Esophagus squamous epithelium (tissue), 5 donors: Measurements from ENCODE around the gene GSTM3. TPM values are rescaled to one million over a fixed set of nuclear protein-coding genes. Genes with fewer than 3 reads are reported as not detected.
A peak's percentile ranks its signal among the peaks of the same experiment; 100 is the strongest.

Source experiments
- DNase-seq: peaks from one replicate; lab custom pipeline; 2025; lab: John Stamatoyannopoulos, UW
- H3K27ac ChIP-seq, 4 donors: fragments of 200-600 bp; sonication (generic); one replicate each; pipeline ENCODE4 v1.5.1; 2016 to 2019; ENCODE audit warnings: mild to moderate bottlenecking in 1 of 4
- H3K27me3 ChIP-seq, 4 donors: fragments of 200-600 bp; sonication (generic); 1 replicate in 3 of 4; 2 replicates in 1 of 4; pipeline versions ENCODE4 v1.5.1 to v1.6.0; 2017 to 2021; ENCODE audit warnings: antibody characterized with exemption in 1 of 4
- H3K36me3 ChIP-seq, 3 donors: fragments of 200-600 bp; sonication (generic); one replicate each; pipeline ENCODE4 v1.5.1; 2016 to 2019
- H3K4me1 ChIP-seq, 3 donors: fragments of 200-600 bp; sonication (generic); one replicate each; pipeline ENCODE4 v1.5.1; 2017 to 2019
- H3K4me3 ChIP-seq, 4 donors: fragments of 200-600 bp; sonication (generic); 1 replicate in 3 of 4; 2 replicates in 1 of 4; pipeline ENCODE4 v1.5.1; 2016 to 2019; ENCODE audit warnings: mild to moderate bottlenecking in 2 of 4, moderate library complexity in 1 of 4
- H3K9me3 ChIP-seq, 3 donors: fragments of 200-600 bp; sonication (generic); one replicate each; pipeline ENCODE4 v1.5.1; 2016 to 2019
- CTCF ChIP-seq, 6 experiments: fragments of 450-650 bp in 4 of 6; fragments of 200-600 bp in 2 of 6; sonication (generic) in 2 of 6; IDR thresholded peaks; one replicate each; pipeline ENCODE4 v1.5.1; 2016 to 2019; ENCODE audit warnings: antibody characterized with exemption in 6 of 6, mild to moderate bottlenecking in 4 of 6, moderate library complexity in 4 of 6
- POLR2A ChIP-seq, 4 donors: fragments of 450-650 bp; IDR thresholded peaks; one replicate each; pipeline ENCODE4 v1.6.1; 2017; ENCODE audit warnings: antibody characterized with exemption in 4 of 4, mild to moderate bottlenecking in 4 of 4, moderate library complexity in 3 of 4
- whole genome bisulfite sequencing, 2 donors: methylation state at CpG; one replicate each; pipeline ENCODE4 v1.1.5; 2018; 5-methylcytosine and 5-hydroxymethylcytosine counted together
- intact Hi-C: fragments of 100-400 bp; cut with DNase I; formaldehyde crosslinking; loops from one replicate; pipeline ENCODE4 v1.15.0; 2022
- total RNA-seq, 4 donors: library from RNA; depleted of rRNA; stranded (reverse); fragments of >200 nt; gene quantifications; one replicate each; pipeline ENCODE4 v1.1.0, GENCODE V29; 2016
- donor health status: DM: yes; HTN: yes; CAD: no.

The GSTM3 gene
- total RNA-seq, 4 donors from 2014 or later: 86.2 to 273 (median 150) TPM

DNA sequence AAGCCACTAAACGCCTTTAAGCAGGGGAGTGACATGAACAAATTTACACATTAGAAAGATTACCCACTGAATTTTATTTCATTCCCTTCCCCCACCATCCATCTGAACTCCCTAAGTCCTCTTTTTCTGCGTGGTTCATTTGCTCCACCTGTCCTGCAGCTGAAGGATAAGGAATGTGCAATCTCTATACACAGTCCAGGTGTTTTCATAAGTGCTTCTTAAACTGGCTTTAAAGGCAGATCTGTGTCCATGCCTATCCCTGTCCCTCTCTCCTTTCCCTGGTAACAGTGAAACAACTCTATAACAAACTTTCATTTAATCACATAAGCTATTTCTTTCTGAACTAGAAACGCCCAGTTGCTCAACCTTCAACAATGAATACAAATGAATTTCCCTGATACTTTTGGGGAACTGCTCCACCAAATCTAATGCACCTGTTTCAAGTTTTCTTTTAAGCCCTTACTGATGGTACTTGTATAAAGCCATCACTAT is 8.4 kb downstream of the GSTM3 start:
- peaks cover 0 to 12% (median 0%) of the 10 kb centered on the region in 3 donors for H3K36me3 ChIP-seq
- 43 to 44% methylated on average over 3 of the region's 3 CpGs for WGBS, 2 donors
- peaks cover 0 to 15% (median 0%) of the 10 kb centered on the region in 3 donors for H3K4me1 ChIP-seq
- H3K9me3 ChIP-seq: no peaks in the 10 kb centered on the region
- no peak for DNase-seq
- TF ChIP-seq CTCF (IDR thresholded peaks at IDR 0.05): no peak
- TF ChIP-seq POLR2A (IDR thresholded peaks at IDR 0.05): no peak
- peak overlapping the region in 2 of 4 donors; percentile 7 to 19 for H3K27ac ChIP-seq
- no peaks in the 10 kb centered on the region for H3K27me3 ChIP-seq
- H3K4me3 ChIP-seq: no peak overlapping the region
- intact Hi-C loops: no loop called here

DNA sequence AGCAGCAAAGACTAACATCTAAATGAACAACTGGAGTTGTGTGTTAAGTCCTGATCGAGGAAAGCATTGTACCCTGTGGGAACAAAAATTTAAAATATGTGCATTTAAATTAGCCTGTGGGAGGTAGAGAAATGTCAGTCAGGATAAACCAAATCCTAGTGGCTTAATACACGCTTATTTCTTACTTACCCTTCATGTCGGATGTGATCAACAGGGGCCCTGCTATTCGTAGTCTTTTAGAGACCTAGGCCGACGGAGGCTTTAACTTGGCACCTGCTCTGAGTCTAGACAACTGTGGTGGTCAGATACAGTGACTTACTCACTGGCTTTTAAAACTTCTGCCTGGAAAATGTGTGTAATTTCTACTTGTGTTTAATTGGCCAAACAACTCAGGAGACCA is 10.2 kb downstream of the GSTM3 start:
- Histone ChIP-seq H3K4me1 (peaks cover 0 to 15% (median 0%) of the 10 kb centered on the region in 3 donors), H3K4me3 (no peak overlapping the region), H3K27ac (no peak overlapping the region), H3K9me3 (no peaks in the 10 kb centered on the region), H3K36me3 (no peaks in the 10 kb centered on the region), H3K27me3 (no peaks in the 10 kb centered on the region)
- 69 to 86% methylated on average over 6 of the region's 6 CpGs for WGBS, 2 donors
- intact Hi-C loops: no loop called here
- TF ChIP-seq CTCF (IDR thresholded peaks at IDR 0.05) (no peak), POLR2A (IDR thresholded peaks at IDR 0.05) (no peak)
- no peak for DNase-seq

GRCh38 chr1:109728870-109729269 is 12.0 kb downstream of the GSTM3 start:
- no peak for DNase-seq
- no peaks in the 10 kb centered on the region for H3K27me3 ChIP-seq
- no peaks in the 10 kb centered on the region for H3K36me3 ChIP-seq
- intact Hi-C loops: no loop called here
- H3K4me3 ChIP-seq: no peak overlapping the region
- TF ChIP-seq CTCF (IDR thresholded peaks at IDR 0.05) (no peak), POLR2A (IDR thresholded peaks at IDR 0.05) (no peak)
- no peak overlapping the region for H3K27ac ChIP-seq
- 63 to 75% methylated on average over 5 to 7 of the region's 7 CpGs for WGBS, 2 donors
- H3K4me1 ChIP-seq: peaks cover 0 to 15% (median 0%) of the 10 kb centered on the region in 3 donors
- no peaks in the 10 kb centered on the region for H3K9me3 ChIP-seq

DNA sequence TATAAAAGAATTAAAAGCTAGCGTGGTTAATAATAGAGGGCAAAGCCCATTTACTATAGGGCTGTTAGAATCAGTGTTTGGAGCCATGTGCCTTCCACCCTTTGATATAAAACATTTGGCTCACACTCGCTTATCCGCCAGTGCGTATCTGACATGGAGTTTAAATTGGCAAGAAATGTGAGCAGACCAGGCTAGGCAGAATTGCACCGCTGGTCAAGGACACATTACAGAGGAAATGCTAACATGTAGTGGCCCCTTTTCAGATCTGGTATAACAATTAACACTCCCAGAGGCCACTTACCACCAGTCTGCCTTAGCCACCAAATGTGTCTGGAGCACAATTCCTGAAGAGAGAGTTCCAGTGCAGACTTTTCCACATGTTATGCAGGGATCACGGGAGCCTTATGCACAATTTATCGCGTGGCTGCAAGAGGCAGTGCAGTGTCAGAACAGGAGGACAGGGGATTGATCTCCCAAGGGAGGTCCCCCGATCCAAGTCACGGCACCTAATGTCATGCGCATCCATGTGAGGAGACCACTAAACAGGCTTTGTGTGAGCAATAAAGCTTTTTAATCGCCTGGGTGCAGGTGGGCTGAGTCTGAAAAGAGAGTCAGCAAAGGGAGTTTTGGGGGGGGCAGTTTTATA is 14.0 kb downstream of the GSTM3 start:
- H3K36me3 ChIP-seq: no peaks in the 10 kb centered on the region
- H3K4me1 ChIP-seq: peaks cover 0 to 3% (median 0%) of the 10 kb centered on the region in 3 donors
- no peak overlapping the region for H3K4me3 ChIP-seq
- H3K27me3 ChIP-seq: no peaks in the 10 kb centered on the region
- intact Hi-C loops: no loop called here
- 91 to 94% methylated on average over 12 of the region's 12 CpGs for WGBS, 2 donors
- DNase-seq: no peak
- H3K9me3 ChIP-seq: no peaks in the 10 kb centered on the region
- no peak overlapping the region for H3K27ac ChIP-seq
- no peak for TF ChIP-seq CTCF (IDR thresholded peaks at IDR 0.05)
- no peak for TF ChIP-seq POLR2A (IDR thresholded peaks at IDR 0.05)

DNA sequence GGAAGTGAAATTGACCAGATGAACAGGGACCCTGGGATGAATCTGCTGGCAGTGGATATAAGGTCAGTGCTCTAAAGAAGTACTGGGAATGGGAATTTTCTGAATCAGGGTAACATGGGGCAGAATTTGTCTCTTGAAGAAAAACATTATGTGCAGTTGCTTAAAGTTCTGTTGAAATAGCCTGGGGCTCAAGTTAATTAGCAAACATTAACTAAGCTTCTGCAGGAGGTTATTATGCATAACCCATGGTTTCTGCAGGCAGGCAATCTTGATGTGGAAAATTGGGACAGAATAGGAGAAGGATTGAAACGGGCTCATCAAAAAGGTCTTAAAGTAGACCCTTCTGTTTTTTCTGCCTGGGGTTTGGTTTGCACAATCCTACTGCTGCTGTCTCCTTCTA is 14.8 kb downstream of the GSTM3 start:
- Histone ChIP-seq H3K4me3 (no peak overlapping the region), H3K9me3 (no peaks in the 10 kb centered on the region), H3K4me1 (no peaks in the 10 kb centered on the region), H3K36me3 (no peaks in the 10 kb centered on the region), H3K27me3 (no peaks in the 10 kb centered on the region), H3K27ac (no peak overlapping the region)
- intact Hi-C loops: no loop called here
- DNase-seq: no peak
- WGBS, 2 donors: 56 to 64% methylated on average over 1 of the region's 1 CpG
- TF ChIP-seq CTCF (IDR thresholded peaks at IDR 0.05) (no peak), POLR2A (IDR thresholded peaks at IDR 0.05) (no peak)
